ENCODE measurements around the gene RPL39L. TPM values are rescaled to one million over a fixed set of nuclear protein-coding genes. Genes with fewer than 3 reads are reported as not detected.

RPL39L gene
- total RNA-seq, 1 experiment from 2014 or later = 143 TPM

Other genes starting within 250 kb of the RPL39L start
- gene ST6GAL1, start 209.0 kb downstream of the RPL39L start, total RNA-seq (2014; rRNA removed; shearing (Covaris generic)) = 2.0 and 4.2 TPM in 2 replicates
- not detected in 2 replicates for gene RTP1, start 58.0 kb upstream of the RPL39L start, total RNA-seq (2014; rRNA removed; shearing (Covaris generic))
- gene MASP1, start 152.2 kb upstream of the RPL39L start, total RNA-seq (2014; rRNA removed; shearing (Covaris generic)) = not detected in 2 replicates
- 4.4 and 5.2 TPM in 2 replicates for gene RTP4, start 228.9 kb upstream of the RPL39L start, total RNA-seq (2014; rRNA removed; shearing (Covaris generic))